KOPT-K1 (cell line): ENCODE data around the gene SLC25A6.
"Not testable (repeated sequence)": the region's sequence is repeated elsewhere in the genome, so short reads cannot be mapped to it uniquely, and the experiment has no call there.

Experiments used
- H3K27ac ChIP-seq: fragments of 200-600 bp; sonication (generic); 2 replicates; pipeline ENCODE4 v1.5.1; 2016; ENCODE audit warnings: antibody characterized with exemption, mild to moderate bottlenecking, low read depth, low read length; ENCODE audit not compliant: poor library complexity, severe bottlenecking
- H3K36me3 ChIP-seq: fragments of 200-600 bp; sonication (generic); 2 replicates; pipeline ENCODE4 v1.5.1; 2017; ENCODE audit warnings: antibody characterized with exemption, mild to moderate bottlenecking, low read length, moderate library complexity; ENCODE audit not compliant: insufficient read depth
- H3K9me3 ChIP-seq: fragments of 200-600 bp; sonication (generic); 2 replicates; pipeline ENCODE4 v1.5.1; 2017; ENCODE audit warnings: antibody characterized with exemption, low read length, mild to moderate bottlenecking; ENCODE audit not compliant: insufficient read depth, poor library complexity, severe bottlenecking

The SLC25A6 gene

GRCh38 chrX:1391707-1392375, at the start of gene SLC25A6:
TSS of gene SLC25A6 (minus strand) at chrX:1392113. CDS start at chrX:1392009, 104 bp downstream.
- peak within 1 kb of the TSS; percentile 96 for H3K27ac ChIP-seq
- H3K9me3 ChIP-seq: no peaks in the 10 kb centered on the region
- H3K36me3 ChIP-seq: peaks cover 73% of the 10 kb centered on the region

GRCh38 chrX:1440506-1440905, 48.6 kb upstream of the SLC25A6 start:
- Histone ChIP-seq H3K36me3 (peaks cover 77% of the 10 kb centered on the region), H3K27ac (no peak overlapping the region), H3K9me3 (peaks cover 8% of the 10 kb centered on the region)

- Histone ChIP-seq H3K27ac (no peak overlapping the region), H3K9me3 (no peaks in the 10 kb centered on the region), H3K36me3 (peaks cover 77% of the 10 kb centered on the region)
These were observed 43.5 kb upstream of the SLC25A6 start for GRCh38 chrX:1435241-1435895.

- Histone ChIP-seq H3K9me3 (no peaks in the 10 kb centered on the region), H3K27ac (no peak overlapping the region), H3K36me3 (peaks cover 72% of the 10 kb centered on the region)
These were observed 42.9 kb upstream of the SLC25A6 start for GRCh38 chrX:1434871-1435240.

- no peaks in the 10 kb centered on the region for H3K9me3 ChIP-seq
- no peak overlapping the region for H3K27ac ChIP-seq
- H3K36me3 ChIP-seq: peaks cover 61% of the 10 kb centered on the region
These were observed 41.9 kb upstream of the SLC25A6 start for GRCh38 chrX:1433646-1434357.

GRCh38 chrX:1430451-1430850, 38.5 kb upstream of the SLC25A6 start:
- H3K36me3 ChIP-seq: peaks cover 56% of the 10 kb centered on the region
- no peaks in the 10 kb centered on the region for H3K9me3 ChIP-seq

GRCh38 chrX:1427756-1428155, 35.8 kb upstream of the SLC25A6 start:
- Histone ChIP-seq H3K27ac (no peak overlapping the region), H3K9me3 (peaks cover 11% of the 10 kb centered on the region), H3K36me3 (peaks cover 62% of the 10 kb centered on the region)

More at GRCh38 chrX:1430451-1430850, 38.5 kb upstream of the SLC25A6 start:
- H3K27ac ChIP-seq: no peak overlapping the region

- Histone ChIP-seq H3K36me3 (peaks cover 66% of the 10 kb centered on the region), H3K9me3 (peaks cover 26% of the 10 kb centered on the region)
- H3K27ac ChIP-seq: not testable (repeated sequence)
These were observed 34.4 kb upstream of the SLC25A6 start for GRCh38 chrX:1426321-1426720.

- peaks cover 26% of the 10 kb centered on the region for H3K9me3 ChIP-seq
- no peak overlapping the region for H3K27ac ChIP-seq
- H3K36me3 ChIP-seq: peaks cover 75% of the 10 kb centered on the region
These were observed 33.5 kb upstream of the SLC25A6 start for GRCh38 chrX:1425381-1425780.

GRCh38 chrX:1424147-1424851, 32.4 kb upstream of the SLC25A6 start:
- peaks cover 84% of the 10 kb centered on the region for H3K36me3 ChIP-seq
- H3K9me3 ChIP-seq: peaks cover 26% of the 10 kb centered on the region
- H3K27ac ChIP-seq: no peak overlapping the region

GRCh38 chrX:1423215-1423614, 31.3 kb upstream of the SLC25A6 start:
- H3K36me3 ChIP-seq: peaks cover 94% of the 10 kb centered on the region
- H3K27ac ChIP-seq: no peak overlapping the region
- peaks cover 29% of the 10 kb centered on the region for H3K9me3 ChIP-seq

GRCh38 chrX:1422135-1422465, 30.2 kb upstream of the SLC25A6 start:
- peaks cover 95% of the 10 kb centered on the region for H3K36me3 ChIP-seq
- peaks cover 32% of the 10 kb centered on the region for H3K9me3 ChIP-seq
- no peak overlapping the region for H3K27ac ChIP-seq

- Histone ChIP-seq H3K9me3 (peaks cover 32% of the 10 kb centered on the region), H3K36me3 (peaks cover 95% of the 10 kb centered on the region), H3K27ac (no peak overlapping the region)
These were observed 29.7 kb upstream of the SLC25A6 start for GRCh38 chrX:1421433-1422134.

GRCh38 chrX:1420371-1420770, 28.5 kb upstream of the SLC25A6 start:
- Histone ChIP-seq H3K27ac (no peak overlapping the region), H3K36me3 (peaks cover 95% of the 10 kb centered on the region), H3K9me3 (peaks cover 32% of the 10 kb centered on the region)
